HG03064 (cell line): Measurements from ENCODE around the gene UVRAG.

Experiments
- ATAC-seq: cut with Tn5 transposase; IDR thresholded peaks from one replicate; pipeline ENCODE4 v1.9.1; 2021; ENCODE audit warnings: low read depth; ENCODE audit not compliant: unreplicated experiment

UVRAG gene

GRCh38 chr11:76175783-76176182 lies 360.8 kb downstream of the UVRAG start:
- no peak for ATAC-seq

DNA sequence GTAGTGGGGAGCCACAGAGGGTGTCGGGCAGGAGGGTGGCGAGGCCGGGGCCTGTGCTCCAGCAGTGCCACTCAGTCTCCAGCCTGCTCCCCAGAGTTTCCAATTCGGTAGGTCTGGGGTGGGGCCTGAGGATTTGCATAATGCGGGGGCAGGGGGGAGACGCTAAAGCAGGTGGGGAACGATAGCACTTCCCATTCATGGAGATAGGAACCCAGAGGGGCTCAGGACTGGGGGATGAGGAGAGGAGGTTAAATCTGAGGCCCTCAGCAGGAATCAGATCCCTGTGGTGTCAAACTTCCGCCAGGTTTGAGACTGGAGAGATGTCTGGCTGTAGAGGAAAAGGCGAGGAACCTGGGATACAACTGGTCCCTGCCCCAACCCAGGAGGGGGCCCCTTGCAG lies 361.5 kb downstream of the UVRAG start:
- ATAC-seq: no peak

DNA sequence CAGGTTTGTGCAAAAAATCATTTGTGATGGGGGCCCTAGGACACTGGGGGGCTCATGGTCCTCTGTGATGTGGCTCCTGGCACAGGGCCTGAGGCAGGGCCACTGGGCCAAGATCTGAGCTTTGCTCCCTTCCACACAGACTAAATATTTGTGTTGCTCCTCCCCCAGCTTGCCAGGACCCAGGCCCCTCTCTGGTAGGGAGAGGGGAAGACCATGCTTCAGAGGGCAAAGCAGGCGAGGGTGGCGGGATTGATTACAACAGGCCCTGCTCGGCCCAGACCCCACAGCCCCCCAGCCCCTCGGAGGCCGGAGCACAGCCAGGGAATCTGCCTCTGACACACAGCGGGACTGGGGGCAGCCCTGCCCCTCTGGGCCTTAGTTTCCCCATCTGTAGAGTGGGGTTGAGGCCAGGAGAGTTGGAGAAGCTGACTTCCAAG lies 362.3 kb downstream of the UVRAG start:
- no peak for ATAC-seq

- no peak for ATAC-seq
Measured at GRCh38 chr11:76179147-76179546, 364.1 kb downstream of the UVRAG start.

- ATAC-seq: no peak
Measured at GRCh38 chr11:76181371-76181770, 366.4 kb downstream of the UVRAG start.

DNA sequence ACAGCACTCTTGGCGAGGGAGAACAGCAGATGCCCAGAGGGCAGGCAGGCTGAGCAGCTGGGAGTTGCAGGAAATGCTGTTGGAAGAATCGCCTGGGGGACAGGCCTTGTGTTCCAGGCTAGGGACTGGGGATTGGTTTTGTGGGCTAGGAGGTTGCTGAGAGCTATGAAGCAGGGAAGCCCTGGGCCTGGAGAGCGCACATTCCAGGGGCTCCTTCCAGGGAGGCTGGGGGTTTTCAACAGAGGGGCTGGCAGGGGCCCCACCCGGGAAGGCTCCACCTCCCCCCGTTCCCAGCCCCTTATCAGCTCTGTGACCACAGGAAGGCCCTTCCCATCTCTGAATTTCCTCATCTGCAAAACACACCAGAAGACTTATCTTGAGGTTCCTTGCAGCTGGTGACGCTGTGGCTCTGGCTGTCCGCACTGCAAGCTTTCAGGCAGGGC lies 369.6 kb downstream of the UVRAG start:
- ATAC-seq: no peak

GRCh38 chr11:76185511-76185910 lies 370.5 kb downstream of the UVRAG start:
- ATAC-seq: no peak

- ATAC-seq: no peak
Measured at GRCh38 chr11:76185931-76186401, 371.0 kb downstream of the UVRAG start.

DNA sequence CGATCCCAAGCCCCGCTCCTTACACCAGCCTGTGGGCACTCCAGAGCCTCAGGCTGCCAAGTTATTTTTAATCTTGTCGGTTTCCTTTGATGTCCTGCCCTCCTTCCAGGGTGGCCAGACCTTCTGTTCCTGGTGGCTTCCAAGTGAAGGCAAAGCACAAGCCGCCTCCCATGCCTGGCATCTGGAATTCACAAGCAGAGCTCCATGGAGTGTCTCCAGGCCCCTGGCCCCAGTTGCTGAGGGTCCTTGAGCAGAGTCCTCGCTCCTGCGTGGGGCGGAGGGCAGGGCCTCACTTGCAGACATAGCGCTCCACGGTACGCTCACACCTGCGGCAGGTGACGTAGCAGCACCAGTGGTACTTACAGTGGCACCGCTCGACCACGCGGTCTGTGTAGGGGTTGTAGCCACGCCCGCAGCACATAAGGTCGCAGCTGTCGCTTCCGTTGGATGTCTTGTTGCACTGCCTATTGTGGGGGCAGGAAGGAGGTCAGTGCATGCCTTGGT lies 371.8 kb downstream of the UVRAG start:
- ATAC-seq: no peak

DNA sequence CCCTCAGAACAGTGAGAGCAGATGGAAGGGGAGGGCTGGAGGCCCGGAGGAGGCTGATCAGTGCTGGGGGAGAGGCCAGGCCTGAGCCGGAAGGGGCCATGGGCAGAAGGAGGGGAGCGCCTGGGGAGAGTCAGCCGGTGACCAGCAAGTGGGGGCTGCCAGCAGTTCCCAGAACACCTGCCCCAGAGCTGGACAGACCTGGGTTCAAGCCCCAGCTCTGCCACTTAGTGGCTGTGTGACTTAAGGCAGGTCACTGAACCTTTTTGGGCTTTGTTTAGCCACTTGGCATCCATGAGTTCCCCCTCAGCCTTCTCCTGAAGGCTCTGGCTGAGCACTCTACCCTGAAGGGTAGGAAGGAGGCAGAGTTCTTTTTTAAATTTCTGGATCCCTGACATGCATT lies 373.9 kb downstream of the UVRAG start:
- ATAC-seq: no peak

GRCh38 chr11:76189682-76190081 lies 374.7 kb downstream of the UVRAG start:
- ATAC-seq: no peak

DNA sequence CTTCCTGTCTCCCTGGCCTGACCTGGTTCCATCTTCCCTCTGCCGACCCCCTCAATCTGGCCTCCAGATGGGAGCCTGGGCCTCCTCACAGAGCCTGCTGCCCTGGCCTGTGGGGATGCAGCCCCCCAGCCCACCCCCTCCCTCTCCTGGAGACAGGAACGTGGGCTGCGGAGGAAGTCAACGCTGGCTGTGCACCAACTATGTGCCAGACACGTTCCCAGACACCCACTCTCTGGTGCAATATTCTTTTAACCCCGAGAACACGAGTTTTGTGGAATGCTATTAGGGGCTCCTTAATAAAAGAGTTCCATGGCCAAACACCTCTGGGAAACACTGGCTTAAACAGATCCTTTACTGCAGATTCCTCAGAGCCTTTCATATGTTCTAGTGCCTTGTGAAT lies 375.4 kb downstream of the UVRAG start:
- no peak for ATAC-seq
